ENCODE results near the gene B4GALT4. TPM values are rescaled to one million over a fixed set of nuclear protein-coding genes. Genes with fewer than 3 reads are reported as not detected.

The B4GALT4 gene
- total RNA-seq, 1 experiment from 2014 or later = 46.5 TPM

DNA sequence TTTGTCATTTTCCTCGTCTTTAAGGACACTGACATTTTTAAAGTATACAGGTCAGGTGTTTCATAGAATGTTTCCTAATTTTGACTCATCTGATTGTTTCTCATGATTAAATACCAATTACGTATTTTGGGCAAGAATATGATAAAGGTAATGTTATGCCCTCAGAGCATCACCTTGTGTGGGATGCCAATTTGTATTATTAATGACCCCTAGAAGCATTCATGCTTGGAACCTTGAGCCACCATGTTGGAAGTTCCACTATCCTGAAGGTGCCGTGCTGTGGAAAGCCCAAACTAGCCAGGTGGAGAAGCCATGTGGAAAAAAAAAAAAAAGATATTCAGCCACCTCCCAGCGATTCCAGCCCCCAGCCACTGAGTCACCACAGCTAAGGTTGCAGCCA, 19.1 kb upstream of the B4GALT4 start:
- H3K79me2 ChIP-seq (ENCODE audit: insufficient read depth, low read length) = no peaks in the 10 kb centered on the region
- no peak overlapping the region for H4K8ac ChIP-seq (replicated peaks; ENCODE audit: insufficient read length, low read depth, low read length)
- H3K79me1 ChIP-seq (ENCODE audit: insufficient read depth, low read depth, low read length, poor library complexity, severe bottlenecking) = no peaks in the 10 kb centered on the region
- no peak overlapping the region for H2BK20ac ChIP-seq (ENCODE audit: low read depth, low read length, poor library complexity, severe bottlenecking)
- no peaks in the 10 kb centered on the region; the same call in 1 of the 2 replicates for H3K27me3 Mint-ChIP-seq (ENCODE audit: low read depth)
- no peak overlapping the region for H2BK12ac ChIP-seq (ENCODE audit: insufficient read length, low read depth, low read length)
- TF ChIP-seq CTCF (conservative IDR thresholded peaks at IDR 0.05) = no peak
- no peaks in the 10 kb centered on the region for H4K20me1 ChIP-seq (ENCODE audit: control insufficient read depth, insufficient read depth, insufficient read length)
- H3T11ph ChIP-seq (ENCODE audit: low read length) = no peak overlapping the region
- no peak overlapping the region for H4K5ac ChIP-seq (ENCODE audit: insufficient read length, low read depth, low read length)
- no peak overlapping the region for H3K23ac ChIP-seq (ENCODE audit: insufficient read length, low read depth, low read length)
- H3K27me3 ChIP-seq (ENCODE audit: insufficient read depth, low read length) = no peaks in the 10 kb centered on the region
- H4K91ac ChIP-seq (ENCODE audit: insufficient read length, low read depth, low read length) = no peak overlapping the region
- no peaks in the 10 kb centered on the region for H3K23me2 ChIP-seq (ENCODE audit: insufficient read length, low read depth, low read length, poor library complexity, severe bottlenecking)
- no CpG with 5 or more reads among the region's 4 CpGs for WGBS (ENCODE audit: extremely low coverage, insufficient read length, low lambda C conversion rate)
- no peak overlapping the region for H2BK120ac ChIP-seq (ENCODE audit: low read depth, low read length, poor library complexity, severe bottlenecking)
- no peaks in the 10 kb centered on the region; a peak in 1 of 7 replicates for H3K36me3 Mint-ChIP-seq (ENCODE audit: insufficient read depth in 1 of 3, low read depth in 3 of 3)
- H3K4me1 ChIP-seq (ENCODE audit: insufficient read depth, low read length) = peaks cover 10% of the 10 kb centered on the region; the same call in 1 of the 2 replicates
- no peaks in the 10 kb centered on the region for H3K9me3 ChIP-seq (ENCODE audit: control insufficient read depth, low read depth, low read length)
- H2BK5ac ChIP-seq (ENCODE audit: insufficient read length, low read length) = no peak overlapping the region
- H2BK15ac ChIP-seq (ENCODE audit: low read depth, low read length) = no peak overlapping the region
- no peak overlapping the region for H3K27ac ChIP-seq (ENCODE audit: insufficient read length, low read depth, low read length)
- no peak overlapping the region for H2AK5ac ChIP-seq (ENCODE audit: insufficient read length, low read length)
- no peak overlapping the region for H3K14ac ChIP-seq (ENCODE audit: insufficient read depth, low read length)
- no peak overlapping the region for H3K56ac ChIP-seq (ENCODE audit: insufficient read length, low read depth, low read length)
- no peak overlapping the region for H3K18ac ChIP-seq (ENCODE audit: insufficient read length, low read depth, low read length)
- peaks cover 48 to 52% of the 10 kb centered on the region in 2 experiments for H3K4me1 Mint-ChIP-seq
- no peak overlapping the region for H3K27ac Mint-ChIP-seq
- H3K4me2 ChIP-seq (ENCODE audit: insufficient read depth, insufficient read length, low read length) = no peak overlapping the region
- DNase-seq = no peak
- H3K9ac ChIP-seq (ENCODE audit: extremely low read depth, insufficient read length, low read length) = no peak overlapping the region
- no peak overlapping the region for H2AFZ ChIP-seq (ENCODE audit: low read length)
- no peak overlapping the region for H3K4ac ChIP-seq (ENCODE audit: low read depth, low read length)
- H3K9me3 Mint-ChIP-seq = peaks cover 0 to 5% of the 10 kb centered on the region in 2 experiments; a peak in 2 of 5 replicates
- H3K4me3 Mint-ChIP-seq = no peak overlapping the region
